ENCODE measurements around the gene LDLRAD3.

Gene LDLRAD3

GRCh38 chr11:35963911-35964310 is 20.0 kb downstream of the LDLRAD3 start:
- DNase-seq: no peak

- DNase-seq: no peak
These were observed 21.0 kb downstream of the LDLRAD3 start for GRCh38 chr11:35964841-35965240.

GRCh38 chr11:35967042-35967441 is 23.2 kb downstream of the LDLRAD3 start:
- no peak for DNase-seq

- no peak for DNase-seq
These were observed 24.7 kb downstream of the LDLRAD3 start for GRCh38 chr11:35968386-35969088.

GRCh38 chr11:35969089-35970042 is 25.5 kb downstream of the LDLRAD3 start:
- no peak for DNase-seq

- no peak for DNase-seq
These were observed 26.6 kb downstream of the LDLRAD3 start for GRCh38 chr11:35970445-35970844.

- DNase-seq: no peak
These were observed 28.1 kb downstream of the LDLRAD3 start for GRCh38 chr11:35971841-35972422.

- DNase-seq: no peak
These were observed 31.2 kb downstream of the LDLRAD3 start for GRCh38 chr11:35974882-35975589.

GRCh38 chr11:35976434-35976833 is 32.6 kb downstream of the LDLRAD3 start:
- no peak for DNase-seq

GRCh38 chr11:35978183-35978582 is 34.3 kb downstream of the LDLRAD3 start:
- DNase-seq: no peak

- no peak for DNase-seq
These were observed 35.0 kb downstream of the LDLRAD3 start for GRCh38 chr11:35978891-35979290.

- DNase-seq: no peak
These were observed 37.0 kb downstream of the LDLRAD3 start for GRCh38 chr11:35980686-35981390.

GRCh38 chr11:35981581-35981980 is 37.7 kb downstream of the LDLRAD3 start:
- no peak for DNase-seq

GRCh38 chr11:35982061-35982460 is 38.2 kb downstream of the LDLRAD3 start:
- no peak for DNase-seq

- DNase-seq: no peak
These were observed 40.1 kb downstream of the LDLRAD3 start for GRCh38 chr11:35983981-35984380.

GRCh38 chr11:35986947-35987346 is 43.1 kb downstream of the LDLRAD3 start:
- no peak for DNase-seq

GRCh38 chr11:35990170-35990569 is 46.3 kb downstream of the LDLRAD3 start:
- DNase-seq: no peak

GRCh38 chr11:35990816-35991215 is 47.0 kb downstream of the LDLRAD3 start:
- DNase-seq: no peak

- DNase-seq: no peak
These were observed 48.7 kb downstream of the LDLRAD3 start for GRCh38 chr11:35992548-35992947.

- DNase-seq: no peak
These were observed 50.6 kb downstream of the LDLRAD3 start for GRCh38 chr11:35994421-35994820.

GRCh38 chr11:35995681-35996271 is 51.9 kb downstream of the LDLRAD3 start:
- DNase-seq: no peak

Data from GOT3 (cell line).